Astrocyte (in vitro differentiated cells and primary cell): ENCODE data around the gene GNG12. TPM values are rescaled to one million over a fixed set of nuclear protein-coding genes. Genes with fewer than 3 reads are reported as not detected.

Experiments
- DNase-seq: peaks from one replicate; pipeline ENCODE4 v3.0.0-alpha.2; 2010; ENCODE audit warnings: low read depth
- FAIRE-seq: peaks from 2 replicates; lab custom pipeline; 2011; peaks lifted over from hg19 to GRCh38; lab: Jason Lieb, UNC
- H2AFZ ChIP-seq: 2 replicates; pipeline ENCODE4 v1.6.0; 2012; ENCODE audit warnings: low read depth, low read length, inconsistent platforms
- H3K27ac ChIP-seq: 2 replicates; pipeline ENCODE4 v1.5.1; 2011; ENCODE audit warnings: low read depth, low read length, inconsistent platforms
- H3K27me3 ChIP-seq: 2 replicates; pipeline ENCODE4 v1.6.0; 2011; ENCODE audit warnings: low read length, inconsistent platforms; ENCODE audit not compliant: insufficient read depth
- H3K36me3 ChIP-seq: 2 replicates; pipeline ENCODE4 v1.5.1; 2011; ENCODE audit warnings: low read length, inconsistent platforms; ENCODE audit not compliant: insufficient read depth
- H3K4me1 ChIP-seq: 2 replicates; pipeline ENCODE4 v1.5.1; 2011; ENCODE audit warnings: low read length, inconsistent platforms; ENCODE audit not compliant: insufficient read depth
- H3K4me2 ChIP-seq: 2 replicates; pipeline ENCODE4 v1.6.0; 2012; ENCODE audit warnings: low read length, inconsistent platforms
- H3K4me3 ChIP-seq: 2 replicates; pipeline ENCODE4 v1.5.1; 2011; ENCODE audit warnings: low read depth, mild to moderate bottlenecking, low read length, inconsistent platforms; ENCODE audit not compliant: insufficient read depth
- H3K79me2 ChIP-seq: 2 replicates; pipeline ENCODE4 v1.6.0; 2012; ENCODE audit warnings: mild to moderate bottlenecking, low read length, inconsistent platforms; ENCODE audit not compliant: insufficient read depth
- H3K9ac ChIP-seq: 2 replicates; pipeline ENCODE4 v1.6.0; 2012; ENCODE audit warnings: mild to moderate bottlenecking, low read length, inconsistent platforms
- H3K9me3 ChIP-seq: 2 replicates; pipeline ENCODE4 v1.5.1; 2012; ENCODE audit warnings: low read depth, mild to moderate bottlenecking, low read length, inconsistent platforms; ENCODE audit not compliant: insufficient read depth
- H4K20me1 ChIP-seq: 2 replicates; pipeline ENCODE4 v1.6.0; 2012; ENCODE audit warnings: low read length, inconsistent platforms; ENCODE audit not compliant: insufficient read depth
- H3K27ac Mint-ChIP-seq: one replicate; pipeline ENCODE4 v1.8.0; 2021; ENCODE audit warnings: mild to moderate bottlenecking, mixed read lengths; ENCODE audit not compliant: unreplicated experiment
- H3K27me3 Mint-ChIP-seq: one replicate; pipeline ENCODE4 v1.8.0; 2021; ENCODE audit warnings: low read depth, mixed read lengths; ENCODE audit not compliant: unreplicated experiment
- H3K36me3 Mint-ChIP-seq: one replicate; pipeline ENCODE4 v1.8.0; 2021; ENCODE audit warnings: low read depth, mixed read lengths; ENCODE audit not compliant: unreplicated experiment
- H3K4me1 Mint-ChIP-seq: one replicate; pipeline ENCODE4 v1.8.0; 2021; ENCODE audit warnings: low read depth, mixed read lengths; ENCODE audit not compliant: unreplicated experiment
- H3K4me3 Mint-ChIP-seq: one replicate; pipeline ENCODE4 v1.8.0; 2021; ENCODE audit warnings: mild to moderate bottlenecking, moderate library complexity, mixed read lengths; ENCODE audit not compliant: unreplicated experiment
- H3K9me3 Mint-ChIP-seq: one replicate; pipeline ENCODE4 v1.8.0; 2021; ENCODE audit warnings: mild to moderate bottlenecking, mixed read lengths; ENCODE audit not compliant: unreplicated experiment
- EZH2 ChIP-seq: IDR thresholded peaks from 2 replicates; pipeline ENCODE4 v1.6.1; 2012; ENCODE audit warnings: mild to moderate bottlenecking, low read length, inconsistent platforms; ENCODE audit not compliant: insufficient read depth
- total RNA-seq: library from RNA; stranded (reverse); gene quantifications from 2 replicates; pipeline ENCODE4 v1.2.1, GENCODE V29; 2021
- TF ChIP-seq, protein P1 (sequence below): IDR thresholded peaks from 2 replicates; pipeline ENCODE4 v1.5.1; 2011; ENCODE audit warnings: low read depth, mild to moderate bottlenecking, inconsistent platforms, low read length, moderate library complexity; ENCODE audit not compliant: insufficient read depth

Gene GNG12
- total RNA-seq, 1 donor from 2014 or later, result 101 TPM

DNA sequence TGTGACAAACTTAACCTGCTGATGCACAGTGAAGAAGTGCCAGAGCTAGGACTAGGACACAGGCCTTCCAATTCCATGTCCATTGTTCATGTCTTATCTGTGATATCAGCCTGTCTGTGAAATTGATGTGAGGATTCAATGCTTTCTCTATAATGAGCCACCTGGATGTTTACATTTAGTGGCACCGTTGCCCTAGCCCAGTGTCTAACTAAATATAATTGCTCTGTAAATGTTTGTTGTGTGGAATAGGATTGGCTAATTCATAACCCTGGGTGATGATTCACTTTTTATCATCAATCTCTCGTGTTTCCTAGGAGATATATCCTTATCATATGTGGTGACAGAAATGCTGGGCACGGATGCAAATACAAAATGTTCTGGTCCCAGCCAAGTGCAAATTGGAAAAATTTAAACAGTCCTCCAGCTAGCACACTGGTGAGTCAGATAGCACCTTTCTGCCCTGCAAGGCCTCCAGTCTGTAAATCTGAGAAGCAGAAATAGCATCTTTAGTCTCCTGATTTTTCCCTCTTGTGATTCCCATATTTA lies 46.9 kb upstream of the GNG12 start:
- H3K4me3 ChIP-seq, result no peak overlapping the region
- Mint-ChIP-seq H3K4me3 (no peak overlapping the region), H3K27me3 (no peaks in the 10 kb centered on the region), H3K27ac (peak overlapping the region; percentile 44), H3K4me1 (peaks cover 12% of the 10 kb centered on the region), H3K36me3 (no peaks in the 10 kb centered on the region), H3K9me3 (no peaks in the 10 kb centered on the region)
- peak overlapping the region; percentile 69 for H3K27ac ChIP-seq
- no peak overlapping the region for H2AFZ ChIP-seq
- peak overlapping the region; percentile 24 for H3K9ac ChIP-seq
- no peaks in the 10 kb centered on the region for H3K79me2 ChIP-seq
- H3K4me2 ChIP-seq, result peak overlapping the region; percentile 27
- no peaks in the 10 kb centered on the region for H4K20me1 ChIP-seq
- H3K27me3 ChIP-seq, result no peaks in the 10 kb centered on the region
- TF ChIP-seq, protein P1, sequence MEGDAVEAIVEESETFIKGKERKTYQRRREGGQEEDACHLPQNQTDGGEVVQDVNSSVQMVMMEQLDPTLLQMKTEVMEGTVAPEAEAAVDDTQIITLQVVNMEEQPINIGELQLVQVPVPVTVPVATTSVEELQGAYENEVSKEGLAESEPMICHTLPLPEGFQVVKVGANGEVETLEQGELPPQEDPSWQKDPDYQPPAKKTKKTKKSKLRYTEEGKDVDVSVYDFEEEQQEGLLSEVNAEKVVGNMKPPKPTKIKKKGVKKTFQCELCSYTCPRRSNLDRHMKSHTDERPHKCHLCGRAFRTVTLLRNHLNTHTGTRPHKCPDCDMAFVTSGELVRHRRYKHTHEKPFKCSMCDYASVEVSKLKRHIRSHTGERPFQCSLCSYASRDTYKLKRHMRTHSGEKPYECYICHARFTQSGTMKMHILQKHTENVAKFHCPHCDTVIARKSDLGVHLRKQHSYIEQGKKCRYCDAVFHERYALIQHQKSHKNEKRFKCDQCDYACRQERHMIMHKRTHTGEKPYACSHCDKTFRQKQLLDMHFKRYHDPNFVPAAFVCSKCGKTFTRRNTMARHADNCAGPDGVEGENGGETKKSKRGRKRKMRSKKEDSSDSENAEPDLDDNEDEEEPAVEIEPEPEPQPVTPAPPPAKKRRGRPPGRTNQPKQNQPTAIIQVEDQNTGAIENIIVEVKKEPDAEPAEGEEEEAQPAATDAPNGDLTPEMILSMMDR, result no peak
- no peak for TF ChIP-seq EZH2
- H3K9me3 ChIP-seq, result no peaks in the 10 kb centered on the region
- H3K4me1 ChIP-seq, result peaks cover 15% of the 10 kb centered on the region
- DNase-seq (peak; percentile 95), FAIRE-seq (peak; percentile 93)
- no peaks in the 10 kb centered on the region for H3K36me3 ChIP-seq

DNA sequence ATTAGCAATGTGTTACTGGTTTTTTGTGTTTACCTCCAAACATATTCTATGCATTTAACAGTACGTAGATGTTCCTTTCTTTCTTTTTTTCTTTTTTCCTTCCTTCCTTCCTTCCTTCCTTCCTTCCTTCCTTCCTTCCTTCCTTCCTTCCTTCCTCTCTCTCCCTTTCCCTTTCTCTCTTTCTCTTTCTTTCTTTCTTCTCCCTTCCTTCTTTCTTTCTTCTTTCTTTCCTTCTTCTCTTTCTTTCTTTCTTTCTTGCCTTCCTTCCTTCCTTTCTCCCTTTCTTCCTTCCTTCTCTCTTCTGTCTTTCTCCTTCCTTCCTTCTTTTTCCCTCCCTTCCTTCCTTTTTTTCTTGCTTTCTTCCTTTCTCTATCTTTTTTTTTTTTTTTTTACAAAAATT lies 46.2 kb upstream of the GNG12 start:
- Histone ChIP-seq H3K79me2 (no peaks in the 10 kb centered on the region), H3K9ac (no peak overlapping the region), H3K27ac (peak overlapping the region; percentile 69), H2AFZ (no peak overlapping the region), H3K4me1 (peaks cover 18% of the 10 kb centered on the region), H3K4me2 (no peak overlapping the region), H3K9me3 (no peaks in the 10 kb centered on the region), H4K20me1 (no peaks in the 10 kb centered on the region), H3K27me3 (no peaks in the 10 kb centered on the region), H3K4me3 (no peak overlapping the region), H3K36me3 (no peaks in the 10 kb centered on the region)
- DNase-seq (no peak), FAIRE-seq (no peak)
- H3K9me3 Mint-ChIP-seq, result no peaks in the 10 kb centered on the region
- H3K27me3 Mint-ChIP-seq, result no peaks in the 10 kb centered on the region
- TF ChIP-seq, protein P1, result no peak
- H3K4me1 Mint-ChIP-seq, result peaks cover 12% of the 10 kb centered on the region
- H3K36me3 Mint-ChIP-seq, result no peaks in the 10 kb centered on the region
- H3K27ac Mint-ChIP-seq, result no peak overlapping the region
- H3K4me3 Mint-ChIP-seq, result no peak overlapping the region

- H4K20me1 ChIP-seq, result no peaks in the 10 kb centered on the region
- H3K79me2 ChIP-seq, result no peaks in the 10 kb centered on the region
- peaks cover 2% of the 10 kb centered on the region for H3K9me3 Mint-ChIP-seq
- H3K4me1 ChIP-seq, result peaks cover 7% of the 10 kb centered on the region
- H3K36me3 Mint-ChIP-seq, result no peaks in the 10 kb centered on the region
- H3K27me3 Mint-ChIP-seq, result no peaks in the 10 kb centered on the region
- TF ChIP-seq EZH2, result no peak
- TF ChIP-seq, protein P1, result no peak
- no peaks in the 10 kb centered on the region for H3K27me3 ChIP-seq
- H3K27ac ChIP-seq, result peak overlapping the region; percentile 29
- no peaks in the 10 kb centered on the region for H3K9me3 ChIP-seq
- peak overlapping the region; percentile 80 for H3K27ac Mint-ChIP-seq
- FAIRE-seq, result peak; percentile 37
- no peak overlapping the region for H3K4me3 ChIP-seq
- H3K4me3 Mint-ChIP-seq, result no peak overlapping the region
- peak; percentile 84 for DNase-seq
- H3K4me1 Mint-ChIP-seq, result peaks cover 7% of the 10 kb centered on the region
- peak overlapping the region; percentile 23 for H3K4me2 ChIP-seq
- H3K36me3 ChIP-seq, result no peaks in the 10 kb centered on the region
- no peak overlapping the region for H3K9ac ChIP-seq
- H2AFZ ChIP-seq, result peak overlapping the region; percentile 48
Measured at GRCh38 chr1:67874501-67875111, 41.3 kb upstream of the GNG12 start.
